HEK293 (cell line): ENCODE data around the gene GNAS-AS1.

Source experiments
- CTCF ChIA-PET: fragments of 350-600 bp; formaldehyde crosslinking; extraction: SDS; loops from one replicate; lab custom pipeline; 2021; ENCODE audit warnings: antibody characterized with exemption; lab: Yijun Ruan, JAX
- POLR2A ChIA-PET: fragments of 300-600 bp; formaldehyde crosslinking; extraction: SDS; loops from one replicate; lab custom pipeline; 2020; ENCODE audit warnings: antibody characterized with exemption, inconsistent platforms; lab: Yijun Ruan, JAX
- H3K27ac ChIP-seq: fragments of 200-500 bp; sonication (Bioruptor generic); 2 replicates; pipeline ENCODE4 v1.5.1; 2014; ENCODE audit warnings: low read depth, low read length, control low read depth, inconsistent platforms; ENCODE audit errors: extremely low read depth
- H3K36me3 ChIP-seq, 2 experiments: fragments of 200-500 bp in 1 of 2; sonication (Bioruptor generic) in 1 of 2; 1 replicate in 1 of 2; 2 replicates in 1 of 2; pipeline ENCODE4 v1.5.1; 2014 to 2017; ENCODE audit warnings: inconsistent platforms in 2 of 2, low read length in 2 of 2; ENCODE audit not compliant: control insufficient read depth in 2 of 2, insufficient read depth in 1 of 2
- H3K4me1 ChIP-seq: fragments of 200-500 bp; sonication (Bioruptor generic); 2 replicates; pipeline ENCODE4 v1.5.1; 2014; ENCODE audit warnings: mild to moderate bottlenecking, low read length, inconsistent platforms; ENCODE audit not compliant: control insufficient read depth, insufficient read depth
- H3K4me3 ChIP-seq: 2 replicates; pipeline ENCODE4 v1.5.1; 2011; ENCODE audit warnings: low read depth, mild to moderate bottlenecking, control low read depth, low read length, moderate library complexity
- H3K9me3 ChIP-seq: fragments of 200-500 bp; sonication (Bioruptor generic); 2 replicates; pipeline ENCODE4 v1.5.1; 2014; ENCODE audit warnings: low read depth, low read length, inconsistent platforms; ENCODE audit not compliant: control insufficient read depth, insufficient read depth
- EGR2 ChIP-seq: fragments of 450-650 bp; formaldehyde crosslinking; IDR thresholded peaks from 2 replicates; pipeline ENCODE4 v1.5.1; 2016; ENCODE audit warnings: low read depth, missing biosample characterization, missing genetic modification characterization
- GLIS2 ChIP-seq: fragments of 450-650 bp; formaldehyde crosslinking; IDR thresholded peaks from 2 replicates; pipeline ENCODE4 v1.5.1; 2016; ENCODE audit warnings: missing biosample characterization, missing genetic modification characterization
- KLF8 ChIP-seq: fragments of 450-650 bp; formaldehyde crosslinking; IDR thresholded peaks from 2 replicates; pipeline ENCODE4 v1.5.1; 2016; ENCODE audit warnings: missing biosample characterization, missing genetic modification characterization
- PRDM10 ChIP-seq: fragments of 450-650 bp; formaldehyde crosslinking; IDR thresholded peaks from 2 replicates; pipeline ENCODE4 v1.5.1; 2016; ENCODE audit warnings: missing biosample characterization, missing genetic modification characterization
- ZBTB17 ChIP-seq: fragments of 450-650 bp; formaldehyde crosslinking; IDR thresholded peaks from 2 replicates; pipeline ENCODE4 v1.5.1; 2016; ENCODE audit warnings: missing biosample characterization, missing genetic modification characterization
- ZBTB8A ChIP-seq: fragments of 450-650 bp; formaldehyde crosslinking; IDR thresholded peaks from 2 replicates; pipeline ENCODE4 v1.5.1; 2016; ENCODE audit warnings: missing biosample characterization, missing genetic modification characterization
- ZNF16 ChIP-seq: fragments of 450-650 bp; formaldehyde crosslinking; IDR thresholded peaks from 2 replicates; pipeline ENCODE4 v1.5.1; 2016; ENCODE audit warnings: low read depth, missing biosample characterization, missing genetic modification characterization
- ZNF292 ChIP-seq: fragments of 450-650 bp; formaldehyde crosslinking; IDR thresholded peaks from 2 replicates; pipeline ENCODE4 v1.5.1; 2016; ENCODE audit warnings: low read depth, missing biosample characterization, missing genetic modification characterization, borderline replicate concordance
- ZNF561 ChIP-seq: fragments of 450-650 bp; IDR thresholded peaks from 2 replicates; pipeline ENCODE4 v1.5.1; 2018; ENCODE audit warnings: missing biosample characterization, missing genetic modification characterization, borderline replicate concordance
- ZNF623 ChIP-seq: fragments of 450-650 bp; formaldehyde crosslinking; IDR thresholded peaks from 2 replicates; pipeline ENCODE4 v1.5.1; 2016; ENCODE audit warnings: missing biosample characterization, missing genetic modification characterization
- ZNF645 ChIP-seq: fragments of 450-650 bp; formaldehyde crosslinking; IDR thresholded peaks from 2 replicates; pipeline ENCODE4; 2016; ENCODE audit warnings: missing biosample characterization, missing genetic modification characterization
- ZNF660 ChIP-seq: fragments of 450-650 bp; IDR thresholded peaks from 2 replicates; pipeline ENCODE4 v1.5.1; 2018; ENCODE audit warnings: missing biosample characterization, mild to moderate bottlenecking, missing genetic modification characterization
- ZNF692 ChIP-seq: fragments of 450-650 bp; formaldehyde crosslinking; IDR thresholded peaks from 2 replicates; pipeline ENCODE4 v1.5.1; 2016; ENCODE audit warnings: missing biosample characterization, missing genetic modification characterization
- ZNF704 ChIP-seq: fragments of 450-650 bp; formaldehyde crosslinking; IDR thresholded peaks from 2 replicates; pipeline ENCODE4 v1.5.1; 2016; ENCODE audit warnings: missing biosample characterization, missing genetic modification characterization
- ZNF791 ChIP-seq: fragments of 450-650 bp; formaldehyde crosslinking; IDR thresholded peaks from 2 replicates; pipeline ENCODE4 v1.5.1; 2016; ENCODE audit warnings: missing biosample characterization, missing genetic modification characterization
- ZSCAN23 ChIP-seq: fragments of 450-650 bp; formaldehyde crosslinking; IDR thresholded peaks from 2 replicates; pipeline ENCODE4 v1.5.1; 2016; ENCODE audit warnings: missing biosample characterization, missing genetic modification characterization
- ZSCAN30 ChIP-seq: fragments of 450-650 bp; IDR thresholded peaks from 2 replicates; pipeline ENCODE4 v1.5.1; 2018; ENCODE audit warnings: missing biosample characterization, mild to moderate bottlenecking, missing genetic modification characterization, moderate library complexity
- ZSCAN4 ChIP-seq: fragments of 450-650 bp; formaldehyde crosslinking; IDR thresholded peaks from 2 replicates; pipeline ENCODE4 v1.5.1; 2017; ENCODE audit warnings: missing biosample characterization, missing genetic modification characterization

GNAS-AS1 gene

GRCh38 chr20:58891718-58892140 is 41.0 kb upstream of the GNAS-AS1 start:
- peaks cover 0 to 16% of the 10 kb centered on the region in 2 experiments; a peak in 1 of 3 replicates for H3K36me3 ChIP-seq
- H3K27ac ChIP-seq, result peak overlapping the region; percentile 97
- no peaks in the 10 kb centered on the region for H3K9me3 ChIP-seq
- ChIA-PET CTCF (no interaction called here), POLR2A (interaction anchor here (0.6 to 1.1 kb wide), 5 partner anchors 16 to 330 kb away, joined by 3 to 7 read pairs (median 3); partner anchors contain the start of gene ATP5F1E)
- no peak for TF ChIP-seq ZSCAN30 (tag by site-specific recombination)
- no peak for TF ChIP-seq ZNF692 (tag by site-specific recombination)
- no peak for TF ChIP-seq ZNF645 (tag by site-specific recombination)
- no peak for TF ChIP-seq ZSCAN23 (tag by site-specific recombination)
- no peak for TF ChIP-seq ZNF791 (tag by site-specific recombination)
- no peak for TF ChIP-seq ZSCAN4 (tag by site-specific recombination)
- no peak for TF ChIP-seq ZNF660
- TF ChIP-seq, all 188 proteins: peak for 0
- Histone ChIP-seq H3K4me3 (peak overlapping the region; percentile 86), H3K4me1 (peaks cover 20% of the 10 kb centered on the region)

- POLR2A ChIA-PET, result interaction anchor here (0.6 to 1.1 kb wide), 5 partner anchors 17 to 331 kb away, joined by 3 to 7 read pairs (median 3); partner anchors contain the start of gene ATP5F1E
- H3K36me3 ChIP-seq, result peaks cover 0 to 11% of the 10 kb centered on the region in 2 experiments; a peak in 1 of 3 replicates
- no peak for TF ChIP-seq ZNF704
- TF ChIP-seq ZNF561 (tag by site-specific recombination), result 0 out of 2 replicates have a peak, but pooled peaks have one; percentile 4
- TF ChIP-seq, all 188 proteins: peak for 1
- H3K27ac ChIP-seq, result peak overlapping the region; percentile 97
- CTCF ChIA-PET, result no interaction called here
- peaks cover 16% of the 10 kb centered on the region for H3K4me1 ChIP-seq
- peak overlapping the region; percentile 86 for H3K4me3 ChIP-seq
- no peaks in the 10 kb centered on the region for H3K9me3 ChIP-seq
Observed at GRCh38 chr20:58891086-58891717, 40.5 kb upstream of the GNAS-AS1 start.

GRCh38 chr20:58890518-58891085 is 39.9 kb upstream of the GNAS-AS1 start:
- ChIA-PET POLR2A (interaction anchor here (1.0 to 2.0 kb wide), 4 partner anchors 17 to 141 kb away, joined by 5 to 12 read pairs (median 6); partner anchors contain the start of gene ATP5F1E), CTCF (no interaction called here)
- peak overlapping the region; percentile 86 for H3K4me3 ChIP-seq
- no peak for TF ChIP-seq ZNF16
- TF ChIP-seq GLIS2 (tag by site-specific recombination), result peak; percentile 35
- TF ChIP-seq ZNF292 (tag by site-specific recombination), result no peak
- TF ChIP-seq ZBTB8A (tag by site-specific recombination), result peak; percentile 96
- TF ChIP-seq ZNF623, result no peak
- TF ChIP-seq EGR2 (tag by site-specific recombination), result 0 out of 2 replicates have a peak, but pooled peaks have one; percentile 36
- peak; percentile 82 for TF ChIP-seq PRDM10 (tag by site-specific recombination)
- TF ChIP-seq KLF8 (tag by site-specific recombination), result peak; percentile 59; the same call in 1 of the 2 replicates
- TF ChIP-seq ZBTB17 (tag by site-specific recombination), result peak; percentile 52; the same call in 1 of the 2 replicates

More at GRCh38 chr20:58890518-58891085, 39.9 kb upstream of the GNAS-AS1 start:
- Histone ChIP-seq H3K27ac (peak overlapping the region; percentile 97), H3K9me3 (no peaks in the 10 kb centered on the region), H3K4me1 (peaks cover 16% of the 10 kb centered on the region), H3K36me3 (peaks cover 0 to 5% of the 10 kb centered on the region in 2 experiments; a peak in 1 of 3 replicates)
